ENCODE data around the gene GLT8D1.
A peak's percentile ranks its signal among the peaks of the same experiment; 100 is the strongest.

Gene GLT8D1

DNA sequence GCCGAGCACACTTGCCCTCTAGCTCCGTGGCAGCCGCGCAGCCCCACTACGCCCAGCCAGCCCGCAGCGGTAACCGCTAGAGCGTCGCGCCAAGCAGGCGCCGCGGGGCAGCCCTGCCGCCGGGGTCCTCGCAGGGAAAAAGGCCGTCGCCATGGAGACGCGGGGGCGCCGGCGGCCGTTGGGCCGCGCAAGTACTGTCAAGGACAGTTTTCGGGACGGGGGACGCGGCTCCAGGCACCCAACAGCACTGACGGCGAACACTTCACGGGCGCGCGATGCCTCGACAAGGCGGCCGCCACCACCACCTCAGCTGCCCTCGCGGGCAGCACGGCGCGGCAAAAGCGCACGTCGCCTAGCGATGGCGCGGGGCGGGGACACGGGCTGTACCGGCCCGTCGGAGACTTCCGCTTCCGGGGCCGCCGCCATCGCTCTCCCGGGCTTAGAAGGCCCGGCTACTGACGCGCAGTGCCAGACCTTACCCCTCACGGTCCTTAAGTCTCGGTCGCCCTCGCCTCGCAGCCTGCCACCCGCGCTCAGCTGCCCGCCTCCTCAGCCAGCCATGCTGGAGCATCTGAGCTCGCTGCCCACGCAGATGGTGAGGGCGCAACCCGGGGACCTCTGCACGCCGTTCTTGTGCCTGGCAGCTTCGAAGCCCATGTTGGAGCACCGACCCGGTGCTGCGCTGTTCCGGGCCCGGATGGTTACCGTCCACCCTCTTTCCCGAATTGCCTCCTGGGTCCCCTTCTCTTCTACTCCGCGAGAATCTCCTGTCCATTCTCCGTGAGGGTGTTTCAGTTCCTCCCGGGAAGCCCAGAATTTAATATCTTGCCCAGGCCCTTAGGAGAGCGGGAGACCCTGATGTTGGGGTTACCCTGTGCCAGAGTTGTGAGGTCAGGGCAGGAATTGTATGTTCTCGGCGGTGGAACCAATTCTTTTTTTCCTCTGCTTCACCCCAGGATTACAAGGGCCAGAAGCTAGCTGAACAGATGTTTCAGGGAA lies at the start of gene GLT8D1, which contains the start of gene SPCS1 (continued):
- no peak for TF ChIP-seq ZNF549 (tag by site-specific recombination; IDR thresholded peaks at IDR 0.05)
- no peak for TF ChIP-seq HOXD13 (CRISPR knock-in tag; IDR thresholded peaks at IDR 0.05; ENCODE audit: borderline replicate concordance)
- no peak for TF ChIP-seq IKZF3 (tag by site-specific recombination; IDR thresholded peaks at IDR 0.05)
- TF ChIP-seq ZNF132 (tag by site-specific recombination; IDR thresholded peaks at IDR 0.05; ENCODE audit: borderline replicate concordance): no peak
- TF ChIP-seq ZNF214 (tag by site-specific recombination; IDR thresholded peaks at IDR 0.05; ENCODE audit: borderline replicate concordance): no peak
- no peak for TF ChIP-seq ZSCAN23 (tag by site-specific recombination; IDR thresholded peaks at IDR 0.05)
- TF ChIP-seq ZSCAN16 (tag by site-specific recombination; IDR thresholded peaks at IDR 0.05): no peak
- no peak for TF ChIP-seq ZNF529 (tag by site-specific recombination; IDR thresholded peaks at IDR 0.05; ENCODE audit: insufficient replicate concordance)
- TF ChIP-seq ZNF114 (tag by site-specific recombination; IDR thresholded peaks at IDR 0.05): no peak
- no peak for TF ChIP-seq ZBTB49 (tag by site-specific recombination; IDR thresholded peaks at IDR 0.05; ENCODE audit: low read depth)
- TF ChIP-seq ZNF623 (tag by site-specific recombination; IDR thresholded peaks at IDR 0.05): no peak
- no peak for TF ChIP-seq ZSCAN18 (tag by site-specific recombination; IDR thresholded peaks at IDR 0.05)
- TF ChIP-seq ZNF366 (tag by site-specific recombination; conservative IDR thresholded peaks at IDR 0.05): no peak
- TF ChIP-seq KLF8 (tag by site-specific recombination; IDR thresholded peaks at IDR 0.05): no peak
- no peak for TF ChIP-seq ZNF19 (tag by site-specific recombination; IDR thresholded peaks at IDR 0.05; ENCODE audit: low read depth)
- TF ChIP-seq ZNF239 (tag by site-specific recombination; IDR thresholded peaks at IDR 0.05): no peak
- TF ChIP-seq ZNF280D (tag by site-specific recombination; IDR thresholded peaks at IDR 0.05): no peak
- TF ChIP-seq ZNF416 (tag by site-specific recombination; IDR thresholded peaks at IDR 0.05): no peak
- no peak for TF ChIP-seq ZNF843 (tag by site-specific recombination; IDR thresholded peaks at IDR 0.05)
- peak; percentile 100 for TF ChIP-seq ZBTB1 (tag by site-specific recombination; IDR thresholded peaks at IDR 0.05)
- TF ChIP-seq HOXA7 (CRISPR knock-in tag; IDR thresholded peaks at IDR 0.05; ENCODE audit: borderline replicate concordance): no peak
- TF ChIP-seq, protein P1, sequence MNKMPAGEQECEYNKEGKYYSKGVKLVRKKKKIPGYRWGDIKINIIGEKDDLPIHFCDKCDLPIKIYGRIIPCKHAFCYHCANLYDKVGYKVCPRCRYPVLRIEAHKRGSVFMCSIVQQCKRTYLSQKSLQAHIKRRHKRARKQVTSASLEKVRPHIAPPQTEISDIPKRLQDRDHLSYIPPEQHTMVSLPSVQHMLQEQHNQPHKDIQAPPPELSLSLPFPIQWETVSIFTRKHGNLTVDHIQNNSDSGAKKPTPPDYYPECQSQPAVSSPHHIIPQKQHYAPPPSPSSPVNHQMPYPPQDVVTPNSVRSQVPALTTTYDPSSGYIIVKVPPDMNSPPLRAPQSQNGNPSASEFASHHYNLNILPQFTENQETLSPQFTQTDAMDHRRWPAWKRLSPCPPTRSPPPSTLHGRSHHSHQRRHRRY (tag by site-specific recombination; IDR thresholded peaks at IDR 0.05): no peak
- TF ChIP-seq, protein P2, sequence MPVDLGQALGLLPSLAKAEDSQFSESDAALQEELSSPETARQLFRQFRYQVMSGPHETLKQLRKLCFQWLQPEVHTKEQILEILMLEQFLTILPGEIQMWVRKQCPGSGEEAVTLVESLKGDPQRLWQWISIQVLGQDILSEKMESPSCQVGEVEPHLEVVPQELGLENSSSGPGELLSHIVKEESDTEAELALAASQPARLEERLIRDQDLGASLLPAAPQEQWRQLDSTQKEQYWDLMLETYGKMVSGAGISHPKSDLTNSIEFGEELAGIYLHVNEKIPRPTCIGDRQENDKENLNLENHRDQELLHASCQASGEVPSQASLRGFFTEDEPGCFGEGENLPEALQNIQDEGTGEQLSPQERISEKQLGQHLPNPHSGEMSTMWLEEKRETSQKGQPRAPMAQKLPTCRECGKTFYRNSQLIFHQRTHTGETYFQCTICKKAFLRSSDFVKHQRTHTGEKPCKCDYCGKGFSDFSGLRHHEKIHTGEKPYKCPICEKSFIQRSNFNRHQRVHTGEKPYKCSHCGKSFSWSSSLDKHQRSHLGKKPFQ (tag by site-specific recombination; IDR thresholded peaks at IDR 0.05): no peak
- TF ChIP-seq ZNF266 (tag by site-specific recombination; IDR thresholded peaks at IDR 0.05; ENCODE audit: low read depth): no peak
- TF ChIP-seq, protein P3, sequence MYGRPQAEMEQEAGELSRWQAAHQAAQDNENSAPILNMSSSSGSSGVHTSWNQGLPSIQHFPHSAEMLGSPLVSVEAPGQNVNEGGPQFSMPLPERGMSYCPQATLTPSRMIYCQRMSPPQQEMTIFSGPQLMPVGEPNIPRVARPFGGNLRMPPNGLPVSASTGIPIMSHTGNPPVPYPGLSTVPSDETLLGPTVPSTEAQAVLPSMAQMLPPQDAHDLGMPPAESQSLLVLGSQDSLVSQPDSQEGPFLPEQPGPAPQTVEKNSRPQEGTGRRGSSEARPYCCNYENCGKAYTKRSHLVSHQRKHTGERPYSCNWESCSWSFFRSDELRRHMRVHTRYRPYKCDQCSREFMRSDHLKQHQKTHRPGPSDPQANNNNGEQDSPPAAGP (tag by site-specific recombination; IDR thresholded peaks at IDR 0.05): no peak
- no peak for TF ChIP-seq ZNF354C (tag by site-specific recombination; IDR thresholded peaks at IDR 0.05; ENCODE audit: borderline replicate concordance, low read depth)
- no peak for TF ChIP-seq ZNF473 (tag by site-specific recombination; IDR thresholded peaks at IDR 0.05)
- TF ChIP-seq ZBTB7A (tag by site-specific recombination; IDR thresholded peaks at IDR 0.05; ENCODE audit: low read depth): no peak
